MM.1S (cell line): ENCODE data around the gene VPS13C.

ENCODE experiments used
- DNase-seq: peaks from one replicate; pipeline ENCODE4 v3.0.0-alpha.2; 2015
- H2AFZ ChIP-seq: fragments of 300-600 bp; sonication (generic); 2 replicates; pipeline ENCODE4 v1.6.0; 2016; ENCODE audit warnings: antibody characterized with exemption, low read length
- H3F3A ChIP-seq: fragments of 300-600 bp; sonication (generic); 2 replicates; pipeline ENCODE4 v1.6.1; 2016; ENCODE audit warnings: mild to moderate bottlenecking, antibody characterized with exemption, low read length, moderate library complexity, mixed read lengths; ENCODE audit not compliant: insufficient read depth
- H3K27ac ChIP-seq: fragments of 300-600 bp; sonication (generic); 2 replicates; pipeline ENCODE4 v1.5.1; 2016; ENCODE audit warnings: mild to moderate bottlenecking, low read length
- H3K27me3 ChIP-seq: fragments of 300-600 bp; sonication (generic); replicated peaks from 2 replicates; pipeline ENCODE4 v1.6.0; 2016; ENCODE audit warnings: low read length; ENCODE audit not compliant: insufficient read depth
- H3K36me3 ChIP-seq: fragments of 300-600 bp; sonication (generic); replicated peaks from 2 replicates; pipeline ENCODE4 v1.6.1; 2016; ENCODE audit warnings: mild to moderate bottlenecking, low read length, mixed read lengths; ENCODE audit not compliant: insufficient read depth
- H3K4me1 ChIP-seq: fragments of 300-600 bp; sonication (generic); 2 replicates; pipeline ENCODE4 v1.6.1; 2016; ENCODE audit warnings: low read length, mixed read lengths
- H3K4me2 ChIP-seq: fragments of 300-600 bp; sonication (generic); 2 replicates; pipeline ENCODE4 v1.6.0; 2016; ENCODE audit warnings: low read depth, low read length
- H3K4me3 ChIP-seq: fragments of 300-600 bp; sonication (generic); 2 replicates; pipeline ENCODE4 v1.5.1; 2016; ENCODE audit warnings: low read length, mixed read lengths
- H3K79me2 ChIP-seq: fragments of 300-600 bp; sonication (generic); 2 replicates; pipeline ENCODE4 v1.6.1; 2016; ENCODE audit warnings: mixed run types, low read length, mixed read lengths
- H3K9ac ChIP-seq: fragments of 300-600 bp; sonication (generic); 2 replicates; pipeline ENCODE4 v1.6.1; 2016; ENCODE audit warnings: low read length, mixed read lengths
- H3K9me2 ChIP-seq: fragments of 300-600 bp; sonication (generic); replicated peaks from 2 replicates; pipeline ENCODE4 v1.6.1; 2016; ENCODE audit warnings: mild to moderate bottlenecking, low read length, mixed read lengths; ENCODE audit not compliant: insufficient read depth
- H3K9me3 ChIP-seq: fragments of 300-600 bp; sonication (generic); replicated peaks from 2 replicates; pipeline ENCODE4 v1.6.1; 2016; ENCODE audit warnings: mild to moderate bottlenecking, low read length, mixed read lengths; ENCODE audit not compliant: insufficient read depth
- H4K20me1 ChIP-seq: fragments of 300-600 bp; sonication (generic); 2 replicates; pipeline ENCODE4 v1.6.1; 2016; ENCODE audit warnings: mild to moderate bottlenecking, low read length, moderate library complexity, mixed read lengths; ENCODE audit not compliant: insufficient read depth
- EZH2 ChIP-seq: fragments of 300-600 bp; sonication (generic); optimal IDR thresholded peaks from 2 replicates; pipeline ENCODE3; 2017; ENCODE audit warnings: low read depth, mild to moderate bottlenecking, antibody characterized with exemption, low read length, mixed read lengths
- EZH2phosphoT487 ChIP-seq: fragments of 300-600 bp; sonication (generic); IDR thresholded peaks from 2 replicates; pipeline ENCODE4 v1.6.1; 2018; ENCODE audit warnings: antibody characterized with exemption, low read length
- TF ChIP-seq, protein P1 (sequence below): fragments of 300-600 bp; sonication (generic); IDR thresholded peaks from 2 replicates; pipeline ENCODE4 v1.5.1; 2016; ENCODE audit warnings: antibody characterized with exemption, low read length, mixed read lengths

Gene VPS13C

DNA sequence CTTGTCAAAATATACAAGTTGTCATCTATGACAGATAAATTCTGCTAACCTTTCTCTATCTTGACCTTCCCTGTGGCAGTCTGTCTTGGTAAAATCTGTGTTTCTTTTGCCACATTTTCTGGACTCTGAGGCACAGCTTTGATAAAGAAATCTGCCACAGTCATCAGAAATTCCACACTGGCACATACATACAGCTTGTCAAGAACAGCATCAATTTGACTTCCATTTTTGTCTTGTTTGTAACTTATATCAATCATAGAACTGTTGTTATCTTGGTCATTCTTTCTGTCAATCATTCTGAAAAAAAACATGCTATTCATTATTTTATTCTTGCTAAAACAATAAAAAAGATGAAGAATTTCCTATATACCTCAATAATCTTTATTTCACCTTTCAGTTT is 130.8 kb downstream of the VPS13C start:
- Histone ChIP-seq H3K27me3 (no peaks in the 10 kb centered on the region), H3K4me2 (no peak overlapping the region), H3K4me3 (no peak overlapping the region), H3K9me2 (no peaks in the 10 kb centered on the region), H3K9ac (no peak overlapping the region), H4K20me1 (no peaks in the 10 kb centered on the region), H2AFZ (no peak overlapping the region), H3K27ac (no peak overlapping the region), H3K9me3 (no peaks in the 10 kb centered on the region), H3K4me1 (no peaks in the 10 kb centered on the region), H3K79me2 (no peaks in the 10 kb centered on the region), H3F3A (no peaks in the 10 kb centered on the region), H3K36me3 (0 out of 2 replicates have a peak, but pooled peaks cover 4% of the 10 kb centered on the region)
- no peak for DNase-seq
- TF ChIP-seq, protein P1, sequence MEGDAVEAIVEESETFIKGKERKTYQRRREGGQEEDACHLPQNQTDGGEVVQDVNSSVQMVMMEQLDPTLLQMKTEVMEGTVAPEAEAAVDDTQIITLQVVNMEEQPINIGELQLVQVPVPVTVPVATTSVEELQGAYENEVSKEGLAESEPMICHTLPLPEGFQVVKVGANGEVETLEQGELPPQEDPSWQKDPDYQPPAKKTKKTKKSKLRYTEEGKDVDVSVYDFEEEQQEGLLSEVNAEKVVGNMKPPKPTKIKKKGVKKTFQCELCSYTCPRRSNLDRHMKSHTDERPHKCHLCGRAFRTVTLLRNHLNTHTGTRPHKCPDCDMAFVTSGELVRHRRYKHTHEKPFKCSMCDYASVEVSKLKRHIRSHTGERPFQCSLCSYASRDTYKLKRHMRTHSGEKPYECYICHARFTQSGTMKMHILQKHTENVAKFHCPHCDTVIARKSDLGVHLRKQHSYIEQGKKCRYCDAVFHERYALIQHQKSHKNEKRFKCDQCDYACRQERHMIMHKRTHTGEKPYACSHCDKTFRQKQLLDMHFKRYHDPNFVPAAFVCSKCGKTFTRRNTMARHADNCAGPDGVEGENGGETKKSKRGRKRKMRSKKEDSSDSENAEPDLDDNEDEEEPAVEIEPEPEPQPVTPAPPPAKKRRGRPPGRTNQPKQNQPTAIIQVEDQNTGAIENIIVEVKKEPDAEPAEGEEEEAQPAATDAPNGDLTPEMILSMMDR = no peak
- TF ChIP-seq EZH2phosphoT487 = no peak
- no peak for TF ChIP-seq EZH2

DNA sequence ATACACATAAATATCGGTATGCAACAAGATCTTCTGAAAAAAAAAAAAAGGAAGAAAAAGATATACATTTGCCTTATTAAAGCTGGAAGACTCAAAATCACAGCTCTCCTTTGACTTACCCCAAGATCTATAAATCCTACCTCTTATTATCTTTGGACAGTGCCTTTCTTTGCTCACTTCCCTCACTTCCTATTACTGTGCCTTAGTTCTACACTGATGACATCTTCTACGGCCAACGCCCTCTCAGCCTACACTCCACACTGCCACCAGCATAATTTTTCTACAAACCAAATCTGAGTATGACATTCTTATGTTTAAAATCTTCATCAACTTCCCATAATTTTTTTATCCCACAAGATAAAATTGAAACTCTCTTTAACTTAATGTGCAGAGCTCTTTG is 137.1 kb downstream of the VPS13C start:
- H3K4me2 ChIP-seq = no peak overlapping the region
- H4K20me1 ChIP-seq = no peaks in the 10 kb centered on the region
- H3K36me3 ChIP-seq = peaks cover 3% of the 10 kb centered on the region; the same call in 1 of the 2 replicates
- no peak for TF ChIP-seq EZH2phosphoT487
- TF ChIP-seq EZH2 = no peak
- TF ChIP-seq, protein P1 = no peak
- no peak overlapping the region for H2AFZ ChIP-seq
- H3F3A ChIP-seq = no peaks in the 10 kb centered on the region
- H3K9ac ChIP-seq = no peak overlapping the region
- no peaks in the 10 kb centered on the region for H3K9me2 ChIP-seq
- no peaks in the 10 kb centered on the region for H3K79me2 ChIP-seq
- no peak for DNase-seq
- H3K27me3 ChIP-seq = no peaks in the 10 kb centered on the region
- no peak overlapping the region for H3K27ac ChIP-seq
- H3K9me3 ChIP-seq = no peaks in the 10 kb centered on the region
- H3K4me3 ChIP-seq = no peak overlapping the region
- no peaks in the 10 kb centered on the region for H3K4me1 ChIP-seq

DNA sequence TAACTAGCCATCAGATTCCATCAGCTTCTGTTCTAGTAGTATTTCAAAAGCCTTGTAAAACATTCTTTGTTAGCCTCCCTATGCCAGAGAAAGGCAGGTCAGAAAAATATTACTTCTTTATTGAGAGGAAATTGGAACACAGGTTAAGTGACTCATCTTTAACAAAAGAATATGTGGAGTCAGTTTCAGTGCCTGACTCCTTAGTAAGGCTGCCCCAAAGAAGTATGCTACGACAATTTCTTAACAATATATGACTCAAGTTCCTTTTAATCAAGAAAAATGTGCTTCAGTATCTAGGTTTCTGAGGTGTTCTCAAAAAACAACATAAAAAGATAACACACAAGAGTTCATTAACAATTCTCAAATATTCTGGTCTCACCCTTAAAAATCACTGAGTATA is 139.2 kb downstream of the VPS13C start:
- no peak overlapping the region for H3K4me2 ChIP-seq
- no peaks in the 10 kb centered on the region for H3K79me2 ChIP-seq
- no peaks in the 10 kb centered on the region for H3K9me2 ChIP-seq
- no peaks in the 10 kb centered on the region for H3K27me3 ChIP-seq
- TF ChIP-seq EZH2phosphoT487 = no peak
- TF ChIP-seq, protein P1 = no peak
- no peak for TF ChIP-seq EZH2
- no peak overlapping the region for H3K9ac ChIP-seq
- H3K4me1 ChIP-seq = no peaks in the 10 kb centered on the region
- no peaks in the 10 kb centered on the region for H3F3A ChIP-seq
- no peaks in the 10 kb centered on the region for H4K20me1 ChIP-seq
- no peak overlapping the region for H2AFZ ChIP-seq
- H3K36me3 ChIP-seq = peaks cover 3% of the 10 kb centered on the region; the same call in 1 of the 2 replicates
- no peak for DNase-seq
- H3K27ac ChIP-seq = no peak overlapping the region
- H3K4me3 ChIP-seq = no peak overlapping the region
- no peaks in the 10 kb centered on the region for H3K9me3 ChIP-seq
